H9 (cell line): ENCODE measurements around the gene APBA3. TPM values are rescaled to one million over a fixed set of nuclear protein-coding genes. Genes with fewer than 3 reads are reported as not detected.

Experiments used
- DNase-seq: peaks from one replicate; pipeline ENCODE4 v3.0.0-alpha.2; 2017
- H2AFZ ChIP-seq: one replicate; pipeline ENCODE4 v1.6.1; 2013; ENCODE audit warnings: mild to moderate bottlenecking, low read length, control low read depth, moderate library complexity
- H2AK5ac ChIP-seq: 2 replicates; pipeline ENCODE4 v1.6.1; 2013; ENCODE audit warnings: low read length, control low read depth, mixed read lengths; ENCODE audit not compliant: insufficient read length
- H2BK120ac ChIP-seq: one replicate; pipeline ENCODE4 v1.6.1; 2013; ENCODE audit warnings: low read depth, mild to moderate bottlenecking, low read length, control low read depth, inconsistent platforms; ENCODE audit not compliant: poor library complexity, severe bottlenecking
- H2BK12ac ChIP-seq: 2 replicates; pipeline ENCODE4 v1.6.1; 2013; ENCODE audit warnings: low read length, control low read depth, mixed read lengths, low read depth; ENCODE audit not compliant: insufficient read length
- H2BK15ac ChIP-seq: 2 replicates; pipeline ENCODE4 v1.6.1; 2013; ENCODE audit warnings: low read depth, low read length, control low read depth
- H2BK20ac ChIP-seq: one replicate; pipeline ENCODE4 v1.6.1; 2013; ENCODE audit warnings: low read depth, mild to moderate bottlenecking, low read length, control low read depth, inconsistent platforms; ENCODE audit not compliant: poor library complexity, severe bottlenecking
- H2BK5ac ChIP-seq: 2 replicates; pipeline ENCODE4 v1.6.1; 2013; ENCODE audit warnings: low read length, control low read depth, mixed read lengths; ENCODE audit not compliant: insufficient read length
- H3K14ac ChIP-seq: 2 replicates; pipeline ENCODE4 v1.6.1; 2013; ENCODE audit warnings: low read length, control low read depth; ENCODE audit not compliant: insufficient read depth
- H3K18ac ChIP-seq: 2 replicates; pipeline ENCODE4 v1.6.1; 2013; ENCODE audit warnings: low read depth, mild to moderate bottlenecking, mixed read lengths, low read length, control low read depth; ENCODE audit not compliant: insufficient read length
- H3K23ac ChIP-seq: 2 replicates; pipeline ENCODE4 v1.6.1; 2013; ENCODE audit warnings: low read length, control low read depth, mixed read lengths, low read depth; ENCODE audit not compliant: insufficient read length
- H3K23me2 ChIP-seq: 2 replicates; pipeline ENCODE4 v1.6.1; 2013; ENCODE audit warnings: low read depth, mild to moderate bottlenecking, mixed read lengths, low read length, control low read depth; ENCODE audit not compliant: insufficient read length, poor library complexity, severe bottlenecking
- H3K27ac ChIP-seq: 2 replicates; pipeline ENCODE4 v1.5.1; 2013; ENCODE audit warnings: low read length, control low read depth, mixed read lengths, low read depth; ENCODE audit not compliant: insufficient read length
- H3K27me3 ChIP-seq: 2 replicates; pipeline ENCODE4 v1.6.1; 2013; ENCODE audit warnings: low read length, control low read depth, inconsistent platforms; ENCODE audit not compliant: insufficient read depth
- H3K4ac ChIP-seq: 2 replicates; pipeline ENCODE4 v1.6.1; 2013; ENCODE audit warnings: low read depth, mild to moderate bottlenecking, control low read depth, inconsistent platforms, low read length, moderate library complexity
- H3K4me1 ChIP-seq: 2 replicates; pipeline ENCODE4 v1.6.1; 2013; ENCODE audit warnings: low read length, control low read depth, inconsistent platforms; ENCODE audit not compliant: insufficient read depth
- H3K4me2 ChIP-seq: 2 replicates; pipeline ENCODE4 v1.6.1; 2013; ENCODE audit warnings: low read length, control low read depth, mixed read lengths; ENCODE audit not compliant: insufficient read length, insufficient read depth
- H3K56ac ChIP-seq: 2 replicates; pipeline ENCODE4 v1.6.1; 2013; ENCODE audit warnings: low read depth, mild to moderate bottlenecking, mixed read lengths, low read length, control low read depth; ENCODE audit not compliant: insufficient read length
- H3K79me1 ChIP-seq: 2 replicates; pipeline ENCODE4 v1.6.1; 2013; ENCODE audit warnings: low read depth, mild to moderate bottlenecking, moderate library complexity, low read length, control low read depth, inconsistent platforms; ENCODE audit not compliant: insufficient read depth, poor library complexity, severe bottlenecking
- H3K79me2 ChIP-seq: 2 replicates; pipeline ENCODE4 v1.6.1; 2013; ENCODE audit warnings: low read length, control low read depth, inconsistent platforms; ENCODE audit not compliant: insufficient read depth
- H3K9ac ChIP-seq: 2 replicates; pipeline ENCODE4 v1.6.1; 2013; ENCODE audit warnings: low read length, control low read depth, mixed read lengths; ENCODE audit not compliant: insufficient read length; ENCODE audit errors: extremely low read depth
- H3K9me3 ChIP-seq: one replicate; pipeline ENCODE4 v1.6.1; 2013; ENCODE audit warnings: low read depth, low read length, inconsistent platforms; ENCODE audit not compliant: control insufficient read depth
- H3T11ph ChIP-seq: one replicate; pipeline ENCODE4 v1.6.1; 2013; ENCODE audit warnings: mild to moderate bottlenecking, low read length, control low read depth, inconsistent platforms
- H4K20me1 ChIP-seq: one replicate; pipeline ENCODE4 v1.6.1; 2013; ENCODE audit not compliant: control insufficient read depth, insufficient read length, insufficient read depth
- H4K5ac ChIP-seq: 2 replicates; pipeline ENCODE4 v1.6.1; 2013; ENCODE audit warnings: low read depth, mild to moderate bottlenecking, mixed read lengths, low read length, control low read depth; ENCODE audit not compliant: insufficient read length
- H4K8ac ChIP-seq: replicated peaks from 2 replicates; pipeline ENCODE4 v1.6.1; 2013; ENCODE audit warnings: low read length, control low read depth, mixed read lengths, low read depth; ENCODE audit not compliant: insufficient read length
- H4K91ac ChIP-seq: 2 replicates; pipeline ENCODE4 v1.6.1; 2013; ENCODE audit warnings: low read depth, mild to moderate bottlenecking, moderate library complexity, mixed read lengths, low read length, control low read depth; ENCODE audit not compliant: insufficient read length
- H3K27ac Mint-ChIP-seq, 3 experiments: 2 replicates in 2 of 3; 3 replicates in 1 of 3; pipeline ENCODE4 v1.8.0; 2020 to 2021; ENCODE audit warnings: mixed read lengths in 3 of 3, mild to moderate bottlenecking in 1 of 3, moderate library complexity in 1 of 3
- H3K27me3 Mint-ChIP-seq: 2 replicates; pipeline ENCODE4 v1.8.0; 2021; ENCODE audit warnings: low read depth, mild to moderate bottlenecking, moderate library complexity, mixed read lengths
- H3K36me3 Mint-ChIP-seq, 3 experiments: 2 replicates in 2 of 3; 3 replicates in 1 of 3; pipeline ENCODE4 v1.8.0; 2020 to 2021; ENCODE audit warnings: low read depth in 3 of 3, mixed read lengths in 3 of 3; ENCODE audit not compliant: insufficient read depth in 1 of 3
- H3K4me1 Mint-ChIP-seq, 2 experiments: 2 replicates each; pipeline ENCODE4 v1.8.0; 2020; ENCODE audit warnings: mixed read lengths in 2 of 2
- H3K4me3 Mint-ChIP-seq, 2 experiments: 2 replicates in 1 of 2; 3 replicates in 1 of 2; pipeline ENCODE4 v1.8.0; 2020 to 2021; ENCODE audit warnings: mild to moderate bottlenecking in 2 of 2, mixed read lengths in 2 of 2, moderate library complexity in 1 of 2
- H3K9me3 Mint-ChIP-seq, 2 experiments: 2 replicates in 1 of 2; 3 replicates in 1 of 2; pipeline ENCODE4 v1.8.0; 2020; ENCODE audit warnings: mild to moderate bottlenecking in 2 of 2, mixed read lengths in 2 of 2, moderate library complexity in 1 of 2
- CTCF ChIP-seq: fragments of 200-600 bp; sonication (generic); conservative IDR thresholded peaks from 3 replicates; pipeline ENCODE4 v1.8.0; 2021; ENCODE audit warnings: antibody characterized with exemption, mild to moderate bottlenecking
- WGBS: extraction: QIAGEN DNeasy Blood & Tissue Kit; methylation state at CpG from one replicate; pipeline ENCODE4 v1.1.7; 2013; ENCODE audit warnings: missing lambda C conversion rate, low lambda C conversion rate, mixed read lengths; ENCODE audit not compliant: insufficient read length; ENCODE audit errors: extremely low coverage; 5-methylcytosine and 5-hydroxymethylcytosine counted together
- total RNA-seq: library from RNA; stranded (reverse); gene quantifications from 2 replicates; pipeline ENCODE4 v1.2.1, GENCODE V29; 2021

The APBA3 gene
- total RNA-seq, 1 experiment from 2014 or later, result 21.8 TPM

GRCh38 chr19:3701200-3701599 is 60.3 kb downstream of the APBA3 start:
- Histone ChIP-seq H4K8ac (no peak overlapping the region), H2BK12ac (no peak overlapping the region), H3K4ac (no peak overlapping the region), H3K27ac (no peak overlapping the region), H2BK5ac (no peak overlapping the region), H2AFZ (no peak overlapping the region), H3K79me1 (no peaks in the 10 kb centered on the region), H2BK120ac (no peak overlapping the region), H2BK20ac (no peak overlapping the region), H3K9me3 (no peaks in the 10 kb centered on the region), H3K23ac (no peak overlapping the region), H4K20me1 (no peaks in the 10 kb centered on the region), H4K5ac (no peak overlapping the region), H3K4me1 (no peaks in the 10 kb centered on the region; the same call in 1 of the 2 replicates), H3K79me2 (peaks cover 14% of the 10 kb centered on the region; the same call in 1 of the 2 replicates), H2BK15ac (no peak overlapping the region), H3K23me2 (peaks cover 8% of the 10 kb centered on the region), H3K56ac (no peak overlapping the region), H3K18ac (no peak overlapping the region), H2AK5ac (no peak overlapping the region), H3K4me2 (no peak overlapping the region), H3T11ph (no peak overlapping the region), H3K9ac (no peak overlapping the region), H4K91ac (no peak overlapping the region), H3K14ac (no peak overlapping the region), H3K27me3 (no peaks in the 10 kb centered on the region)
- no CpG with 5 or more reads among the region's 1 CpG for WGBS
- no peak overlapping the region for H3K4me3 Mint-ChIP-seq
- peaks cover 4% of the 10 kb centered on the region for H3K27me3 Mint-ChIP-seq
- DNase-seq, result no peak
- no peak overlapping the region; a peak in 1 of 7 replicates for H3K27ac Mint-ChIP-seq
- TF ChIP-seq CTCF, result no peak
- no peaks in the 10 kb centered on the region; a peak in 2 of 5 replicates for H3K9me3 Mint-ChIP-seq
- H3K4me1 Mint-ChIP-seq, result peaks cover 0 to 10% of the 10 kb centered on the region in 2 experiments; a peak in 2 of 4 replicates
- H3K36me3 Mint-ChIP-seq, result peaks cover 0 to under 1% (median 0%) of the 10 kb centered on the region in 3 experiments; a peak in 2 of 7 replicates

Other genes with a start within 250 kb of the APBA3 start
- 1.2 and 1.3 TPM in 2 replicates for gene TEKTIP1, start 222.5 kb downstream of the APBA3 start, total RNA-seq
- 51.5 and 58.8 TPM in 2 replicates for gene MFSD12, start 204.1 kb downstream of the APBA3 start, total RNA-seq
- 58.1 and 58.9 TPM in 2 replicates for gene HMG20B, start 188.7 kb downstream of the APBA3 start, total RNA-seq
- gene GIPC3, start 176.2 kb downstream of the APBA3 start, total RNA-seq, result 1.6 and 1.9 TPM in 2 replicates
- gene TBXA2R, start 154.8 kb downstream of the APBA3 start, total RNA-seq, result 0.63 and 0.64 TPM in 2 replicates
- gene CACTIN, start 134.9 kb downstream of the APBA3 start, total RNA-seq, result 35.9 and 37.3 TPM in 2 replicates
- 41.7 and 42.2 TPM in 2 replicates for gene PIP5K1C, start 61.2 kb downstream of the APBA3 start, total RNA-seq
- 27.3 and 27.9 TPM in 2 replicates for gene TJP3, start 53.3 kb downstream of the APBA3 start, total RNA-seq
- 60.0 and 65.5 TPM in 2 replicates for gene MRPL54, start 990 bp upstream of the APBA3 start, total RNA-seq
- not detected in 2 replicates for gene RAX2, start 10.5 kb upstream of the APBA3 start, total RNA-seq
- 11.0 and 13.5 TPM in 2 replicates for gene MATK, start 24.7 kb upstream of the APBA3 start, total RNA-seq
- gene ZFR2, start 107.3 kb upstream of the APBA3 start, total RNA-seq, result 18.3 and 18.5 TPM in 2 replicates
- gene ATCAY, start 119.0 kb upstream of the APBA3 start, total RNA-seq, result 12.2 and 13.9 TPM in 2 replicates
- 60.0 and 62.7 TPM in 2 replicates for gene NMRK2, start 171.4 kb upstream of the APBA3 start, total RNA-seq
- 114 and 121 TPM in 2 replicates for gene DAPK3, start 209.4 kb upstream of the APBA3 start, total RNA-seq
- gene EEF2, start 223.8 kb upstream of the APBA3 start, total RNA-seq, result 3,615 and 3,676 TPM in 2 replicates
- gene PIAS4, start 246.0 kb upstream of the APBA3 start, total RNA-seq, result 52.0 and 59.4 TPM in 2 replicates